Measurements from ENCODE around the gene MNAT1.
A peak's percentile ranks its signal among the peaks of the same experiment; 100 is the strongest.
"Not testable (repeated sequence)": the region's sequence is repeated elsewhere in the genome, so short reads cannot be mapped to it uniquely, and the experiment has no call there.

Gene MNAT1

GRCh38 chr14:60736494-60736893, 1.9 kb downstream of the MNAT1 start:
- no peak for DNase-seq (ENCODE audit: low read depth in 2 of 2, low spot score in 1 of 2)

DNA sequence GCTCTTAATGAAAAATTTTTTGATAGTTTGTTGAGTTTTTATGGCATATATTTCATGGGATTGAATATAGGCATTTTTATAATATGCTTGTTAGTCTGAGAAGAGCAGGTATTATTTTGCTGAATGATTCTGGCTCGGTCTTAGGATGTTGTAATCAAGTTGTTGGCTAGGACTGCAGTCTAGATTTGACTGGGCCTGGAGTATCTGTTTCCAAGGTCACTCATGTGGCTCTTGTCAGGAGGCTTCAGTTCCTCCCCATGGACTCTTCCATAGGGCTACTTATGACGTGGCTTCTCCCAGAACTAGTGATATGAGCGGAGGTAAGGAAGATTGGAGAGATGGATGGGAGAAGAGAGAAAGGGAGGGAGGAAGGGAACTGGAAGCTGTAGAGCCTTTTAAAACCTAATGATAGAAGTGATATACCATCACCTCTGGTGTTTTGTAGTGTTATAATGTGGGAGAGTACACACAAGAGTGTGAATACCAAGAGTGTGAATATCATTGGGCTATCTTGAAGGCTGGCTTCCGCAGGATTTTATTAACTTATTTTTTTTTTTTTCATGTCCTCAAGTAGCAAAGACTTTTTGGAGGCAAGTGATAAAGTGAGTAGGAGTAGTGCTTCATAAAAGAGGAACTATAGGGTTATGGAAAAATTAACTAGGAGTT, 4.4 kb downstream of the MNAT1 start:
- DNase-seq (ENCODE audit: low read depth in 2 of 2, low spot score in 1 of 2), result no peak

DNA sequence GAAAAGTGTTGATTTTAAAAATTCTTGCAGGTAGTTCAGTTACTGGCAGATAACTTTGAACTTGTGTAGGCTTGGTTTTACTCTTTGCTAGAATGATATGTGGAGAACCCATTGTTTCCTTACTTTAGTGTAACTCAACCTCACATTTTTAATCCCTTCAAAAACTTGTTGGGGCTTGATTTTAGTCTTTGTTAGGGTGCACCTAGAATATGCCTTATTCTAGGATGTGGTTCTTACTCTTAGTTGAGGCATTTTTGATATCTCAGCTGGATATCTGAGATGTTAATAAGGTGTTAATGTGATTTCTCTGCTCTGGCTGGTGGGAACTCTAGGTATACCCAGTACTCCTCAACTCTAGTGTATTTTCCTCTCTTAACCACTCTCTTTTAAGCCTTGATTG, 10.0 kb downstream of the MNAT1 start:
- DNase-seq (ENCODE audit: low read depth in 2 of 2, low spot score in 1 of 2), result no peak

DNA sequence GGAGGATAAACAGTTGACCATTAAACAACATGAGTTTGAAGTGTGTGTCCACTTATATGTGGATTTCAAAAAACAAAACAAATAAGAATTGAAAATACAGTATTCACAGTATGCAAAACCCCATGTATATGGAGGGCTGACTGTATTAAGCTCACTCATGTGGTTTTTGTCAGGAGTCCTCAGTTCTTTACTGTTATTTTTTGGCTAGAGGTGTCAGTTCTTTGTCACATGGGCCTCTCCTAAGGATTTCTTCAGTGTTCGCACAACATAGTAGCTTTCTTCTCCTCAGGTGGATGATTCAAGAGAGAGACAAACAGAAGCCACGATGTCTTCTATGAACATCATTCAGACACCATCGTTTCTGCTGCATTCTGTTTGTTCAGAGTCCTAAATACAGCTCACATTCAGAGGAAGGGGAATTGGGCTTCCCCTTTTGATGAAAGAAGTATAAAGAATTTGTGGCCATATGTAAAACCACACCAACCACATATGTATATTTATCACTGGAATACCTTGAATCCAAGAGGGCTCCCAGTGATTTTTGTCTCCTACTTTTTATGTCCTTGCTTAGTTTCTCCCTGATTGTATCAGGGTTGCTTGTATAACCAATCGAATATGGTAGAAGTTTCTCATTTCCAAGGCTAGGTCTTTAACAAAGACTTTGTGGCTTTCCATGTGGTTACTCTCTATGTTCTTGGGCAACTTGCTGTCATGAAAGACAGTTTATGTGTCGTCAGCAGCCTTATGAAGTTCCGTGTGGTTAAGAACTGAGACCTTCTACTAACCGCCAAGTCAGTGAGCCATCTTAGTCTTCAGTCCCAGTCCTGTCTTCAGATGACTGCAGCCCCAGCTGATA, 18.9 kb downstream of the MNAT1 start:
- DNase-seq (ENCODE audit: low read depth in 2 of 2, low spot score in 1 of 2), result peak in 1 of 2 donors; percentile 18

DNA sequence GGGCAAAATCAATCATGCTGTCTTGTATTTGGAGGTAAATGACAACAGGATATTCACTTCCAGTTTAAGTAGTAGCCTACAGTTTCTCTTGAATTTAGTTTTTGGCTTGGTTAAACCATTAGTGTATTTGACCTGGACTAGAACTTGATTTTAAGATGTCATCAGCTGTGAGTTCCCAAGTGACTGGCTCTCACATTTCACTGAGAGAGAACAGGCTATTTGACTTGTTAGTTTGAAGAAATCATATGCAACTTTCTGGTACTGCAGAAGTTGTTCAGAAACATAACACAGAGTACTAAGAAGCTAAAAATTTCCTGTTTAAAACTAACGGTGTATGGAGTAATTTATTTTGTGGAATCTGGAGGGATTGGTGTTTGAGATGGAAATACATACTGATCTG, 22.3 kb downstream of the MNAT1 start:
- no peak for DNase-seq (ENCODE audit: low read depth in 2 of 2, low spot score in 1 of 2)

DNA sequence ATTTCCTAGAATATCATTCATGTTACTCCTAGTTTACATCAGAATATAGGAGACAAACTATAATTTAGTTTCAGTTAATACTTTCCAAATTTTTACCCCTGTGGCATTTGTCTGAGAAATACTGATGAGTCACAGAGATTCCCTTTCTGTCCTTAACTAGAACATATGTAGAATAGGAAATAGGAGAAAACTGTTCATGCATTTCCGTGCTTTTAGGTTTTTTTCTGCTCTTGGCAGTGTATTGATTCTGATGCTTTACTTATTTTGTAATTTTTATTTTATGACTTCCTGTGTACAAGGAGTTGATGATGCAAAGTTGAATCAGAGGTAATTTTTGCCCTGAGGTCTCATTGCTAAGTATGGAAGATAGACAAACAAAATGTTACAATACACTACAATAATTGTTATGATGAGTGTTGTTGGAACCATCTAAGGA, 23.0 kb downstream of the MNAT1 start:
- DNase-seq (ENCODE audit: low read depth in 2 of 2, low spot score in 1 of 2), result no peak

GRCh38 chr14:60758885-60759284, 24.3 kb downstream of the MNAT1 start:
- DNase-seq (ENCODE audit: low read depth in 2 of 2, low spot score in 1 of 2), result no peak

DNA sequence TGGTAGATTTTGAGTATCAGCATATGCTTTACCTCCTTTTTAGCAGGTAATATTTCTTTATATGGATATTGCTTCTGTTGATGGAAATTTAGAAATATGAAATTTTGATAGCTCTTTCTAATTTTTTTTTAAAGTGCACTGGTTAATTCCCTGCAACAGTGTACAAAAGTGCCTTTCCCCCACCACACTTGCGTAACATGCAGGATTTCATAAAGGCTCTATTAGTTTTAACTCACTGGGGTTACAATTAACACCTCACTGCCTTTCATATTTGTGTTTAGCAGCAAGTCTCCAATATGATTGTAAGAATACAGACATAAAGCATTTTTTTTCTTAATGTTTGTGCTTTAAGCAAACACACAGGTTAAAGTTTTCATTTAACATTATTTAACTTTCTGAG, 25.6 kb downstream of the MNAT1 start:
- no peak for DNase-seq (ENCODE audit: low read depth in 2 of 2, low spot score in 1 of 2)

DNA sequence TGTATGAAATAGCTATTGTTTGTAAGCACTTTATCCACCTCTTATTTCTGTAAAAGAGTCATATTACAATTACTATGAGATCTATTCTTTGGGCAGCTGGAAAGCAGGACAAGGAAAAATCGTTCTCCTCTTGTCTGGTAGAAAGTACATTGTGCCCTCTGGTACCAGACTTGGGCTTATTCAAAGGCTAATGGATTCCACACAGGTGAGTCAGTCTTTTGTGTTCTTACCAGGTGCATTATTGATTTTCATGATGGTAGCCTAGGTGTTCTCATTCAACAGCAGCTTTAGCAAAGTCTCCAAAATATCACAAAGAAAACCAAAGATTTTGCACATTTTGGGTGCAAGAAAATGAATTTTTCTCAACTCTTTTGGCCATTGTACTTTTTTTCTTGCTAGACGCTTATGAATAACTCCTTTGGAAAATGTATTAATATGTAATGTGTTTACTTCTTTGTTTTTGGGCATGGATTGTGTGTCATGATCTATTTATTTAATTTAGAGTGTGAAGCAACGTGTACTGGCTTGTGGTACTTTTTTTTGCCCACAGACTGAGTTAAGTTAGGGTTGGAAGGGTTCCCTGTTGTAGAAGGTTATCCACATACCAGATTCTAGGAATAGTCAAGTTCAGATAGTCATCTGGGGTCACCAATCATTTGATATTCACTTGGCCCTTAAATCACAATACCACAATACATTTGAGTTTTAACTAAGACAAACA, 26.2 kb downstream of the MNAT1 start:
- DNase-seq (ENCODE audit: low read depth in 2 of 2, low spot score in 1 of 2), result no peak

DNA sequence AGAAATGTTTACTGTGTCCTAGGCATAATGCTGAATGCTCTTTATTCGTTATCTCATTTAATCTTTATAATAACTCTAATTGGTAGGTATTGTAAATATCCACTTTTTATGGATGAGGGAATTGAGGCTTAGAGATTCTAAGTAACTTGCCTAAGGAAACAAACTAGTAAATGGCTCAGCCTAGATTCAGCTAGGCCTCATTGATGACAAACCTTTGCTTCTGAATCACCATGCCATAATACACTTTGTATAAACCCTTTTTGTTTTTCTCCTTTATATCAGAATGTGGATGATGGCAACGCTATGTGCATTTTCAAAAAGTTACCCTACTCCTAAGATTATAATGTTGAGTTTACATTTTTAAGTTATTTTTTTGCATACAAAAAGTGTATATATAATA, 34.0 kb downstream of the MNAT1 start:
- no peak for DNase-seq (ENCODE audit: low read depth in 2 of 2, low spot score in 1 of 2)

- no peak for DNase-seq (ENCODE audit: low read depth in 2 of 2, low spot score in 1 of 2)
Measured at GRCh38 chr14:60771117-60771516, 36.6 kb downstream of the MNAT1 start.

DNA sequence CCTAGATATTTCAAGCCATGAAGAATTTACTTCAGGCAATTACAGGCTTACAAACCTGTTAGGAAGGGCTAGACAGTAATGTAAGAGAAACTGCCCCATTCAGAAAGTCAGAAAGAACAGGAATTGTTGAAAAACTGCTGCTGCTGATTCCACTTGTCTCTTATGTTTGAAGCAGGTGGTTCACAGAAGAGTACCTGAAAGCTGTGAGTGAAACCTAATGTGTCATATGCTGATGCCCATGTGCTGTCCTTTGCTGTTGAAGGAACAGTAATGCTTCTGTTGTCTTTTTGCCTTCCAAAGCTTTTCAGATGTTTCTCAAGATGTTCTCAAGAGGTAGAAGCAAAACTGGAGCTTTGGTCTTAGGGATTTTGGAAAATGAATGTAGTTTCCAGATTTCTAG, 39.0 kb downstream of the MNAT1 start:
- DNase-seq (ENCODE audit: low read depth in 2 of 2, low spot score in 1 of 2), result no peak

DNA sequence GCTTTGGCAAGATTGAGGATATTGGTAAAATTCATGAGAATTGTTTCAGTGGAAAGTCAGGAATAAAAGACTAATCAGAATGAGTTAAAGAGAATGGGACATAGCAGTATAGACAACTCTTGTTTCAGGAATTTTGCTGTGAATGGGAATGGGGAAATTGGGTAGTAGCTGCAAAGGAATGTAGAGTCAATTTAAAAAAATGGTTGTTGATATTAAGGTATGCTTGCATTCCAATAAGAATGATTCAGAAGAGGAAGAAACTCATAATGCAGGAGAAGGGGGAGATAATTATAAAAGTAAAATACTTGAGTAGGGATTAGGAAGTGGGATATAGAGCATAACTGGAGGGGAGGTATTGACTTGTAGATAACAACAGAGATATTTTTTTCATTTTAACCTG, 40.7 kb downstream of the MNAT1 start:
- DNase-seq (ENCODE audit: low read depth in 2 of 2, low spot score in 1 of 2), result no peak

- no peak for DNase-seq (ENCODE audit: low read depth in 2 of 2, low spot score in 1 of 2)
Measured at GRCh38 chr14:60777856-60778578, 43.5 kb downstream of the MNAT1 start.

GRCh38 chr14:60779745-60780514, 45.4 kb downstream of the MNAT1 start:
- not testable (repeated sequence) for DNase-seq (ENCODE audit: low read depth in 2 of 2, low spot score in 1 of 2)

- DNase-seq (ENCODE audit: low read depth in 2 of 2, low spot score in 1 of 2), result not testable (repeated sequence)
Measured at GRCh38 chr14:60780558-60780957, 46.0 kb downstream of the MNAT1 start.

GRCh38 chr14:60786905-60787304, 52.3 kb downstream of the MNAT1 start:
- no peak for DNase-seq (ENCODE audit: low read depth in 2 of 2, low spot score in 1 of 2)

DNA sequence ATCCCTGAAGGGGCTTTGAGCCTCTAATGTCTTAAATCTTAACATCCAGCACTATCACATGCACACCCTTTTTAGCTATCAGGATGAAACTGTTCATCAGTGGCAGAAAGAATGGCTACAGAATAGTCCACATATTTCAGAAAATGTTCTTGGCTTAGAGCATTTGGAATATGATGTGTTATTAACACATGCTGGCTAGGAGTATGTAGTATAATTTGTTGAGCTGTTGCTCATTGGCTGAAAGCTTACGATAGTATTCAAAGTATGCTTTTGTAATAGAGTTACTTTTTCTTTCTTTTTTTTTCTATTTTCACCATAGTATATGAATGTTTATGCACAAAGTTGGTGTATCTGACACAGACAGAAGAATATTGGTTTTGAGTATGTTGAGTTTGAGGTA, 55.1 kb downstream of the MNAT1 start:
- no peak for DNase-seq (ENCODE audit: low read depth in 2 of 2, low spot score in 1 of 2)

GRCh38 chr14:60790850-60791249, 56.3 kb downstream of the MNAT1 start:
- DNase-seq (ENCODE audit: low read depth in 2 of 2, low spot score in 1 of 2), result no peak

DNA sequence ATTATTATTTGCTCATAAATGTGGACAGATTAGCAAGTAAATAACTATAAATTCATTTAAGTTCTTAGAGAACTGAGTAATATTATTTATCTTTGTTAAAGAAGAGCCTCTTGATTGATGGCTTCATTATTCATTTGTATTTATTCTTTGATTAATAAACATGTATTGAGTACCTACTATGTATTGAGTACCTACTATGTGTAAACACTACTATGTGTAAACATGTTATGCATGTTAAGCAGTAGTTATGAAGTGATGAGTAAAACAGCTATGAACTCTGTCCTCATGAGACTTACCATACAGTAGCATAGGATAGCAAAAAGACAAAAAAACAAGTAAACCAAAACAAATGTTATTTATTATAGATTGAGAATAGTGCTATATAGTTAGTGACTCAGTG, 61.9 kb downstream of the MNAT1 start:
- no peak for DNase-seq (ENCODE audit: low read depth in 2 of 2, low spot score in 1 of 2)

DNA sequence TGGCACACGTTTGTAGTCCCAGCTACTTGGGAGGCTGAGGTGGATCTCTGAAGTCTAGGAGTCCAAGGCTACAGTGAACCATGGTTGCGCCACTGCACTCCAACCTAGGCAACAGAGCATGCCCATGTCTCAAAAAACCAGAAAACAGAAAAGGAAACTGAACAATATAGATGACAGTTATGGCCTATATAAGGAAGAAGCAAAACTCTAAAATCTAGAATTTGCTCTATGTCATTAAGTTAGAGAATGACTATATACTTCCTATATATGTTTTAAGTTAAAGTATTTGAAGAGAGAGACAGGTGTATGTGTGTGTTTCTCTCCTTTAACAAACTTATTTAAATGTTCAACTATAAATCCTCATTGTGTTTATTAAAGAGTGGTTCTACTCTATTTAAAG, 65.8 kb downstream of the MNAT1 start:
- no peak for DNase-seq (ENCODE audit: low read depth in 2 of 2, low spot score in 1 of 2)

Data from stimulated activated CD8-positive, alpha-beta memory T cell treated with anti-CD3 and anti-CD28 coated beads, Interleukin-4, amount 100 ng/mL, for 1 hour (primary cell).